HEK293 (cell line): ENCODE data around the gene SMIM29.

Experiments
- GLI4 ChIP-seq: fragments of 450-650 bp; formaldehyde crosslinking; IDR thresholded peaks from 2 replicates; pipeline ENCODE4 v1.5.1; 2016; ENCODE audit warnings: missing biosample characterization, missing genetic modification characterization
- GLIS2 ChIP-seq: fragments of 450-650 bp; formaldehyde crosslinking; IDR thresholded peaks from 2 replicates; pipeline ENCODE4 v1.5.1; 2016; ENCODE audit warnings: missing biosample characterization, missing genetic modification characterization
- HOXD13 ChIP-seq: sonication (generic); formaldehyde crosslinking; IDR thresholded peaks from 2 replicates; pipeline ENCODE4 v1.8.0; 2022; ENCODE audit warnings: missing genetic modification reagents, borderline replicate concordance
- KLF1 ChIP-seq: fragments of 450-650 bp; formaldehyde crosslinking; IDR thresholded peaks from 2 replicates; pipeline ENCODE4 v1.5.1; 2016; ENCODE audit warnings: missing biosample characterization, missing genetic modification characterization
- MZF1 ChIP-seq: fragments of 450-650 bp; formaldehyde crosslinking; IDR thresholded peaks from 2 replicates; pipeline ENCODE4 v1.5.1; 2017; ENCODE audit warnings: missing biosample characterization, missing genetic modification characterization, borderline replicate concordance
- TRIM28 ChIP-seq: IDR thresholded peaks from 2 replicates; pipeline ENCODE4 v1.6.1; 2011; ENCODE audit warnings: low read length, control low read depth, borderline replicate concordance
- ZNF114 ChIP-seq: fragments of 450-650 bp; formaldehyde crosslinking; IDR thresholded peaks from 2 replicates; pipeline ENCODE4 v1.5.0; 2017; ENCODE audit warnings: missing biosample characterization, missing genetic modification characterization
- ZNF133 ChIP-seq: fragments of 450-650 bp; formaldehyde crosslinking; IDR thresholded peaks from 2 replicates; pipeline ENCODE4 v1.5.1; 2016; ENCODE audit warnings: missing biosample characterization, missing genetic modification characterization
- ZNF169 ChIP-seq: fragments of 450-650 bp; formaldehyde crosslinking; IDR thresholded peaks from 2 replicates; pipeline ENCODE4 v1.5.1; 2016; ENCODE audit warnings: missing biosample characterization, missing genetic modification characterization
- ZNF175 ChIP-seq: fragments of 450-650 bp; formaldehyde crosslinking; IDR thresholded peaks from 2 replicates; pipeline ENCODE4 v1.5.1; 2016; ENCODE audit warnings: missing biosample characterization, missing genetic modification characterization
- ZNF184 ChIP-seq: fragments of 450-650 bp; IDR thresholded peaks from 2 replicates; pipeline ENCODE4 v1.5.1; 2018; ENCODE audit warnings: missing biosample characterization, mild to moderate bottlenecking, missing genetic modification characterization
- ZNF19 ChIP-seq: fragments of 450-650 bp; formaldehyde crosslinking; IDR thresholded peaks from 2 replicates; pipeline ENCODE4; 2016; ENCODE audit warnings: missing biosample characterization, missing genetic modification characterization, low read depth
- ZNF202 ChIP-seq: fragments of 450-650 bp; formaldehyde crosslinking; IDR thresholded peaks from 2 replicates; pipeline ENCODE4 v1.5.1; 2016; ENCODE audit warnings: missing biosample characterization, missing genetic modification characterization, borderline replicate concordance
- ZNF211 ChIP-seq: fragments of 450-650 bp; formaldehyde crosslinking; IDR thresholded peaks from 2 replicates; pipeline ENCODE4 v1.5.1; 2016; ENCODE audit warnings: low read depth, missing biosample characterization, missing genetic modification characterization
- ZNF214 ChIP-seq: fragments of 450-650 bp; formaldehyde crosslinking; IDR thresholded peaks from 2 replicates; pipeline ENCODE4 v1.5.1; 2017; ENCODE audit warnings: missing biosample characterization, mild to moderate bottlenecking, missing genetic modification characterization, borderline replicate concordance
- ZNF248 ChIP-seq: fragments of 450-650 bp; formaldehyde crosslinking; IDR thresholded peaks from 2 replicates; pipeline ENCODE4 v1.5.1; 2017; ENCODE audit warnings: missing biosample characterization, missing genetic modification characterization
- ZNF37A ChIP-seq: fragments of 450-650 bp; IDR thresholded peaks from 2 replicates; pipeline ENCODE4 v1.5.1; 2018; ENCODE audit warnings: missing biosample characterization, missing genetic modification characterization
- ZNF426 ChIP-seq: fragments of 450-650 bp; formaldehyde crosslinking; IDR thresholded peaks from 2 replicates; pipeline ENCODE4 v1.5.1; 2017; ENCODE audit warnings: missing biosample characterization, missing genetic modification characterization, mild to moderate bottlenecking, inconsistent platforms, moderate library complexity
- ZNF473 ChIP-seq: fragments of 450-650 bp; formaldehyde crosslinking; IDR thresholded peaks from 2 replicates; pipeline ENCODE4 v1.5.1; 2017; ENCODE audit warnings: missing biosample characterization, missing genetic modification characterization
- ZNF530 ChIP-seq: fragments of 450-650 bp; formaldehyde crosslinking; IDR thresholded peaks from 2 replicates; pipeline ENCODE4 v1.5.1; 2016; ENCODE audit warnings: low read depth, missing biosample characterization, missing genetic modification characterization
- ZNF560 ChIP-seq: fragments of 450-650 bp; formaldehyde crosslinking; IDR thresholded peaks from 2 replicates; pipeline ENCODE4 v1.5.1; 2017; ENCODE audit warnings: missing biosample characterization, missing genetic modification characterization, borderline replicate concordance
- ZNF621 ChIP-seq: fragments of 450-650 bp; formaldehyde crosslinking; IDR thresholded peaks from 2 replicates; pipeline ENCODE4 v1.5.1; 2017; ENCODE audit warnings: missing biosample characterization, missing genetic modification characterization
- ZNF624 ChIP-seq: fragments of 450-650 bp; formaldehyde crosslinking; IDR thresholded peaks from 2 replicates; pipeline ENCODE4 v1.5.1; 2017; ENCODE audit warnings: missing biosample characterization, missing genetic modification characterization
- ZNF777 ChIP-seq: fragments of 450-650 bp; formaldehyde crosslinking; IDR thresholded peaks from 2 replicates; pipeline ENCODE4 v1.5.1; 2017; ENCODE audit warnings: missing biosample characterization, missing genetic modification characterization, borderline replicate concordance
- ZNF791 ChIP-seq: fragments of 450-650 bp; formaldehyde crosslinking; IDR thresholded peaks from 2 replicates; pipeline ENCODE4 v1.5.1; 2016; ENCODE audit warnings: missing biosample characterization, missing genetic modification characterization
- TF ChIP-seq, protein P1 (sequence below): fragments of 450-650 bp; formaldehyde crosslinking; IDR thresholded peaks from 2 replicates; pipeline ENCODE4 v1.5.1; 2017; ENCODE audit warnings: missing biosample characterization, missing genetic modification characterization
- TF ChIP-seq, protein P2 (sequence below): fragments of 450-650 bp; formaldehyde crosslinking; IDR thresholded peaks from 2 replicates; pipeline ENCODE4 v1.5.1; 2016; ENCODE audit warnings: missing biosample characterization, missing genetic modification characterization
- TF ChIP-seq, protein P3 (sequence below): fragments of 450-650 bp; formaldehyde crosslinking; IDR thresholded peaks from 2 replicates; pipeline ENCODE4 v1.5.1; 2017; ENCODE audit warnings: missing biosample characterization, missing genetic modification characterization
- TF ChIP-seq, protein P4 (sequence below): fragments of 450-650 bp; formaldehyde crosslinking; IDR thresholded peaks from 2 replicates; pipeline ENCODE4 v1.5.1; 2016; ENCODE audit warnings: missing biosample characterization, missing genetic modification characterization
- TF ChIP-seq, protein P5 (sequence below): fragments of 450-650 bp; formaldehyde crosslinking; IDR thresholded peaks from 2 replicates; pipeline ENCODE4 v1.5.1; 2016; ENCODE audit warnings: missing biosample characterization, missing genetic modification characterization

SMIM29 gene

DNA sequence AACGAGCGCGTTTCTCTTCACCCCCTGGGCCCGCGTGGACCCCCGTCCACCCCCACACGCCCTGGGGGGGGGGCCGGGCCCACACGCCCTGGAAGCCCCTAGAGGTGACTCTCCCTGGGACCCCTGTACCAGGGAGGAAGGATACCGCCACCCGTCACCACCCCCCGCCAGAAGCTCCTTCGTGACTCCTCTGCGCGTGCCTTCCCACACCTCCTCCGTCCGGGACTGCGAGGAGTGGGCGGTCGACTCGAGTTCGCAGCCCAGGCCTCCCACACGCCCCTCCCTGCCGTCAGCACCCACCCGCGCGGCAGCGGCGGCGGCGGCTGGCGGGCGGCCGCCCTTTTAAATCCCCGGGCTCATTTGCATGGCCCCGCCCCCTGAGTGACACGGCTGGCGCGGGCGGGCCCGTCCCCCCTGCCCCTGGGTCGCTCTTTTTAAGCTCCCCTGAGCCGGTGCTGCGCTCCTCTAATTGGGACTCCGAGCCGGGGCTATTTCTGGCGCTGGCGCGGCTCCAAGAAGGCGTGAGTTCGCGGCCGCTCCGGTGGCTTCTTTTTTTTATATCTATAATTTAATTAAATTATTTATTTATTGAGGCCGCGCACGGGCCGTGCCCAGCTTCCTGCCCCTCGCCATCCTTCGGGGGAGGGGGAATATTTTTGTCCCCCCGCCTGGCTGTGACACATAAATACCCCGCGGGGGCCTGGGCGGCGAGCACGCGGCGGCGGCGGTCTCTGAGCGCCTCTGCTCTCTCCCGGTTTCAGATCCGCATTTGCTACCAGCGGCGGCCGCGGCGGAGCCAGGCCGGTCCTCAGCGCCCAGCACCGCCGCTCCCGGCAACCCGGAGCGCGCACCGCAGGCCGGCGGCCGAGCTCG is 12.1 kb downstream of the SMIM29 start, which contains the start of gene HMGA1 (continued):
- TF ChIP-seq ZNF114 (tag by site-specific recombination) = no peak
- peak; percentile 39; the same call in 1 of the 2 replicates for TF ChIP-seq KLF1 (tag by site-specific recombination)
- TF ChIP-seq, protein P1, sequence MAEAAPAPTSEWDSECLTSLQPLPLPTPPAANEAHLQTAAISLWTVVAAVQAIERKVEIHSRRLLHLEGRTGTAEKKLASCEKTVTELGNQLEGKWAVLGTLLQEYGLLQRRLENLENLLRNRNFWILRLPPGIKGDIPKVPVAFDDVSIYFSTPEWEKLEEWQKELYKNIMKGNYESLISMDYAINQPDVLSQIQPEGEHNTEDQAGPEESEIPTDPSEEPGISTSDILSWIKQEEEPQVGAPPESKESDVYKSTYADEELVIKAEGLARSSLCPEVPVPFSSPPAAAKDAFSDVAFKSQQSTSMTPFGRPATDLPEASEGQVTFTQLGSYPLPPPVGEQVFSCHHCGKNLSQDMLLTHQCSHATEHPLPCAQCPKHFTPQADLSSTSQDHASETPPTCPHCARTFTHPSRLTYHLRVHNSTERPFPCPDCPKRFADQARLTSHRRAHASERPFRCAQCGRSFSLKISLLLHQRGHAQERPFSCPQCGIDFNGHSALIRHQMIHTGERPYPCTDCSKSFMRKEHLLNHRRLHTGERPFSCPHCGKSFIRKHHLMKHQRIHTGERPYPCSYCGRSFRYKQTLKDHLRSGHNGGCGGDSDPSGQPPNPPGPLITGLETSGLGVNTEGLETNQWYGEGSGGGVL (tag by site-specific recombination) = 0 out of 2 replicates have a peak, but pooled peaks have one; percentile 19
- peak; percentile 68; the same call in 1 of the 2 replicates for TF ChIP-seq MZF1 (tag by site-specific recombination)
- no peak for TF ChIP-seq ZNF133 (tag by site-specific recombination)
- TF ChIP-seq ZNF214 (tag by site-specific recombination) = no peak
- TF ChIP-seq ZNF530 = no peak
- no peak for TF ChIP-seq ZNF791
- TF ChIP-seq ZNF19 = no peak
- TF ChIP-seq ZNF169 (tag by site-specific recombination) = no peak
- no peak for TF ChIP-seq ZNF473 (tag by site-specific recombination)
- TF ChIP-seq, protein P2, sequence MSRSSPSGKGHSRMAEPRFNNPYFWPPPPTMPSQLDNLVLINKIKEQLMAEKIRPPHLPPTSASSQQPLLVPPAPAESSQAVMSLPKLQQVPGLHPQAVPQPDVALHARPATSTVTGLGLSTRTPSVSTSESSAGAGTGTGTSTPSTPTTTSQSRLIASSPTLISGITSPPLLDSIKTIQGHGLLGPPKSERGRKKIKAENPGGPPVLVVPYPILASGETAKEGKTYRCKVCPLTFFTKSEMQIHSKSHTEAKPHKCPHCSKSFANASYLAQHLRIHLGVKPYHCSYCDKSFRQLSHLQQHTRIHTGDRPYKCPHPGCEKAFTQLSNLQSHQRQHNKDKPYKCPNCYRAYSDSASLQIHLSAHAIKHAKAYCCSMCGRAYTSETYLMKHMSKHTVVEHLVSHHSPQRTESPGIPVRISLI (tag by site-specific recombination) = no peak
- TF ChIP-seq ZNF248 (tag by site-specific recombination) = no peak
- peak; percentile 89 for TF ChIP-seq GLIS2 (tag by site-specific recombination)
- no peak for TF ChIP-seq HOXD13 (CRISPR knock-in tag)
- no peak for TF ChIP-seq ZNF37A
- TF ChIP-seq, protein P3, sequence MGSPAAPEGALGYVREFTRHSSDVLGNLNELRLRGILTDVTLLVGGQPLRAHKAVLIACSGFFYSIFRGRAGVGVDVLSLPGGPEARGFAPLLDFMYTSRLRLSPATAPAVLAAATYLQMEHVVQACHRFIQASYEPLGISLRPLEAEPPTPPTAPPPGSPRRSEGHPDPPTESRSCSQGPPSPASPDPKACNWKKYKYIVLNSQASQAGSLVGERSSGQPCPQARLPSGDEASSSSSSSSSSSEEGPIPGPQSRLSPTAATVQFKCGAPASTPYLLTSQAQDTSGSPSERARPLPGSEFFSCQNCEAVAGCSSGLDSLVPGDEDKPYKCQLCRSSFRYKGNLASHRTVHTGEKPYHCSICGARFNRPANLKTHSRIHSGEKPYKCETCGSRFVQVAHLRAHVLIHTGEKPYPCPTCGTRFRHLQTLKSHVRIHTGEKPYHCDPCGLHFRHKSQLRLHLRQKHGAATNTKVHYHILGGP (tag by site-specific recombination) = no peak
- TF ChIP-seq, protein P4, sequence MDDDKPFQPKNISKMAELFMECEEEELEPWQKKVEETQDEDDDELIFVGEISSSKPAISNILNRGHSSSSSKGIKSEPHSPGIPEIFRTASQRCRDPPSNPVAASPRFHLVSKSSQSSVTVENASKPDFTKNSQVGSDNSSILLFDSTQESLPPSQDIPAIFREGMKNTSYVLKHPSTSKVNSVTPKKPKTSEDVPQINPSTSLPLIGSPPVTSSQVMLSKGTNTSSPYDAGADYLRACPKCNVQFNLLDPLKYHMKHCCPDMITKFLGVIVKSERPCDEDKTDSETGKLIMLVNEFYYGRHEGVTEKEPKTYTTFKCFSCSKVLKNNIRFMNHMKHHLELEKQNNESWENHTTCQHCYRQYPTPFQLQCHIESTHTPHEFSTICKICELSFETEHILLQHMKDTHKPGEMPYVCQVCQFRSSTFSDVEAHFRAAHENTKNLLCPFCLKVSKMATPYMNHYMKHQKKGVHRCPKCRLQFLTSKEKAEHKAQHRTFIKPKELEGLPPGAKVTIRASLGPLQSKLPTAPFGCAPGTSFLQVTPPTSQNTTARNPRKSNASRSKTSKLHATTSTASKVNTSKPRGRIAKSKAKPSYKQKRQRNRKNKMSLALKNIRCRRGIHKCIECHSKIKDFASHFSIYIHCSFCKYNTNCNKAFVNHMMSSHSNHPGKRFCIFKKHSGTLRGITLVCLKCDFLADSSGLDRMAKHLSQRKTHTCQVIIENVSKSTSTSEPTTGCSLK (tag by site-specific recombination) = no peak
- no peak for TF ChIP-seq ZNF621
- TF ChIP-seq, protein P5, sequence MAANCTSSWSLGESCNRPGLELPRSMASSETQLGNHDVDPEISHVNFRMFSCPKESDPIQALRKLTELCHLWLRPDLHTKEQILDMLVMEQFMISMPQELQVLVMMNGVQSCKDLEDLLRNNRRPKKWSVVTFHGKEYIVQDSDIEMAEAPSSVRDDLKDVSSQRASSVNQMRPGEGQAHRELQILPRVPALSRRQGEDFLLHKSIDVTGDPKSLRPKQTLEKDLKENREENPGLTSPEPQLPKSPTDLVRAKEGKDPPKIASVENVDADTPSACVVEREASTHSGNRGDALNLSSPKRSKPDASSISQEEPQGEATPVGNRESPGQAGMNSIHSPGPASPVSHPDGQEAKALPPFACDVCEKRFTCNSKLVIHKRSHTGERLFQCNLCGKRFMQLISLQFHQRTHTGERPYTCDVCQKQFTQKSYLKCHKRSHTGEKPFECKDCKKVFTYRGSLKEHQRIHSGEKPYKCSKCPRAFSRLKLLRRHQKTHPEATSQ (tag by site-specific recombination) = no peak
- TF ChIP-seq ZNF202 (tag by site-specific recombination) = no peak
- peak; percentile 43; the same call in 1 of the 2 replicates for TF ChIP-seq ZNF184 (tag by site-specific recombination)
- no peak for TF ChIP-seq ZNF777 (tag by site-specific recombination)
- no peak for TF ChIP-seq ZNF211 (tag by site-specific recombination)
- no peak for TF ChIP-seq ZNF175
- TF ChIP-seq ZNF624 (tag by site-specific recombination) = no peak
- TF ChIP-seq ZNF426 (tag by site-specific recombination) = no peak
- TF ChIP-seq GLI4 (tag by site-specific recombination) = no peak
- TF ChIP-seq TRIM28 = no peak
- peak; percentile 97 for TF ChIP-seq ZNF560 (tag by site-specific recombination)
